WTC11 (cell line): ENCODE results near the gene TNIP2. TPM values are rescaled to one million over a fixed set of nuclear protein-coding genes. Genes with fewer than 3 reads are reported as not detected.

Experiments
- ATAC-seq: fragments of 200-7000 bp; cut with Tn5 transposase; 2 replicates; pipeline ENCODE4 v1.10.0; 2021; ENCODE audit warnings: mild to moderate bottlenecking, moderate library complexity
- CTCF ChIA-PET: fragments of 300-600 bp; sonication (Branson Sonifier 250); formaldehyde crosslinking; loops from one replicate; lab custom pipeline; 2021; ENCODE audit warnings: antibody characterized with exemption; lab: Charles Lee
- POLR2A ChIA-PET: fragments of 350-600 bp; sonication (Branson Sonifier 250); formaldehyde crosslinking; loops from one replicate; lab custom pipeline; 2021; ENCODE audit warnings: antibody characterized with exemption; lab: Charles Lee
- DNase-seq: peaks from one replicate; pipeline ENCODE4 v3.0.0; 2021; ENCODE audit warnings: low spot score
- H3K27ac Mint-ChIP-seq: 2 replicates; pipeline ENCODE4 v1.8.0; 2021; ENCODE audit warnings: mixed read lengths
- H3K27me3 Mint-ChIP-seq: 2 replicates; pipeline ENCODE4 v1.8.0; 2021; ENCODE audit warnings: low read depth, mild to moderate bottlenecking, moderate library complexity, mixed read lengths
- H3K36me3 Mint-ChIP-seq: 2 replicates; pipeline ENCODE4 v1.8.0; 2021; ENCODE audit warnings: mixed read lengths
- H3K4me1 Mint-ChIP-seq: 2 replicates; pipeline ENCODE4 v1.8.0; 2022; ENCODE audit warnings: mixed read lengths
- H3K4me3 Mint-ChIP-seq: 2 replicates; pipeline ENCODE4 v1.8.0; 2021; ENCODE audit warnings: mild to moderate bottlenecking, moderate library complexity, mixed read lengths
- H3K9me3 Mint-ChIP-seq: 2 replicates; pipeline ENCODE4 v1.8.0; 2021; ENCODE audit warnings: mixed read lengths
- ATF2 ChIP-seq: sonication (generic); formaldehyde crosslinking; IDR thresholded peaks from 2 replicates; pipeline ENCODE4 v1.8.1; 2022; ENCODE audit warnings: low read depth, missing genetic modification reagents, borderline replicate concordance
- GTF2I ChIP-seq: fragments of 250-450 bp; sonication (Bioruptor Pico); conservative IDR thresholded peaks from 2 replicates; pipeline ENCODE4 v1.4.0; 2021; ENCODE audit warnings: mild to moderate bottlenecking
- MXD4 ChIP-seq: fragments of 250-450 bp; sonication (Bioruptor Pico); IDR thresholded peaks from 2 replicates; pipeline ENCODE4 v1.8.0; 2021; ENCODE audit warnings: mild to moderate bottlenecking, moderate library complexity, borderline replicate concordance
- NFYB ChIP-seq: sonication (generic); formaldehyde crosslinking; conservative IDR thresholded peaks from 2 replicates; pipeline ENCODE4 v1.8.0; 2022; ENCODE audit warnings: low read depth, missing genetic modification reagents
- SOX15 ChIP-seq: fragments of 250-450 bp; sonication (Bioruptor Pico); IDR thresholded peaks from 2 replicates; pipeline ENCODE4 v1.9.0; 2021; ENCODE audit warnings: mild to moderate bottlenecking
- TCF7 ChIP-seq: sonication (generic); formaldehyde crosslinking; IDR thresholded peaks from 2 replicates; pipeline ENCODE4 v1.8.0; 2022; ENCODE audit warnings: mild to moderate bottlenecking, low read depth, missing genetic modification reagents, moderate library complexity
- TEAD1 ChIP-seq: sonication (generic); formaldehyde crosslinking; IDR thresholded peaks from 2 replicates; pipeline ENCODE4 v1.8.0; 2022; ENCODE audit warnings: mild to moderate bottlenecking, missing genetic modification reagents
- USF1 ChIP-seq: sonication (generic); formaldehyde crosslinking; IDR thresholded peaks from 2 replicates; pipeline ENCODE4 v1.8.0; 2022; ENCODE audit warnings: mild to moderate bottlenecking, missing genetic modification reagents
- ZNF423 ChIP-seq: fragments of 250-450 bp; sonication (Bioruptor Pico); IDR thresholded peaks from 2 replicates; pipeline ENCODE4 v2.1.2; 2022; ENCODE audit warnings: mild to moderate bottlenecking, moderate library complexity
- ZNF425 ChIP-seq: fragments of 250-450 bp; sonication (Bioruptor Pico); conservative IDR thresholded peaks from 2 replicates; pipeline ENCODE4 v1.9.0; 2021; ENCODE audit warnings: mild to moderate bottlenecking
- ZSCAN18 ChIP-seq: fragments of 250-450 bp; sonication (Bioruptor Pico); IDR thresholded peaks from 2 replicates; pipeline ENCODE4 v2.1.2; 2022; ENCODE audit warnings: mild to moderate bottlenecking, moderate library complexity
- total RNA-seq: library from RNA; stranded (reverse); gene quantifications from 3 replicates; pipeline ENCODE4 v1.2.3, GENCODE V29; 2021

TNIP2 gene
- total RNA-seq, 1 experiment from 2014 or later, result 44.4 TPM

- no peak for TF ChIP-seq USF1 (CRISPR knock-in tag)
- TF ChIP-seq ZSCAN18 (CRISPR knock-in tag), result no peak
- no peak for TF ChIP-seq ATF2 (CRISPR knock-in tag)
Observed at GRCh38 chr4:2712261-2712842, 43.8 kb downstream of the TNIP2 start (continued).

- no peak overlapping the region for H3K4me3 Mint-ChIP-seq
- no peaks in the 10 kb centered on the region for H3K4me1 Mint-ChIP-seq
- ChIA-PET CTCF (no interaction called here), POLR2A (no interaction called here)
- H3K27me3 Mint-ChIP-seq, result no peaks in the 10 kb centered on the region
- no peak overlapping the region for H3K27ac Mint-ChIP-seq
- DNase-seq (no peak), ATAC-seq (no peak)
- H3K36me3 Mint-ChIP-seq, result peaks cover 70% of the 10 kb centered on the region
- TF ChIP-seq NFYB, result no peak
- TF ChIP-seq ZNF425 (CRISPR knock-in tag), result no peak
- H3K9me3 Mint-ChIP-seq, result no peaks in the 10 kb centered on the region
Observed at GRCh38 chr4:2702770-2703169, 53.4 kb downstream of the TNIP2 start.

- no peaks in the 10 kb centered on the region for H3K27me3 Mint-ChIP-seq
- no peak overlapping the region for H3K4me3 Mint-ChIP-seq
- TF ChIP-seq TEAD1 (CRISPR knock-in tag), result no peak
- POLR2A ChIA-PET, result no interaction called here
- H3K9me3 Mint-ChIP-seq, result no peaks in the 10 kb centered on the region
- peaks cover 72% of the 10 kb centered on the region for H3K36me3 Mint-ChIP-seq
- no peaks in the 10 kb centered on the region for H3K4me1 Mint-ChIP-seq
- 0 out of 2 replicates have a peak overlapping the region, but pooled peaks have one; percentile 51 for H3K27ac Mint-ChIP-seq
- ATAC-seq (no peak), DNase-seq (no peak)
- CTCF ChIA-PET, result no interaction called here
Observed at GRCh38 chr4:2702361-2702760, 53.8 kb downstream of the TNIP2 start.

- no peak for TF ChIP-seq SOX15 (CRISPR knock-in tag)
- no peak for TF ChIP-seq GTF2I (CRISPR knock-in tag)
- TF ChIP-seq ATF2 (CRISPR knock-in tag), result no peak
- no peak for TF ChIP-seq ZNF423 (CRISPR knock-in tag)
- no peak for TF ChIP-seq MXD4 (CRISPR knock-in tag)
- TF ChIP-seq TCF7 (CRISPR knock-in tag), result no peak
- no peak for TF ChIP-seq ZSCAN18 (CRISPR knock-in tag)
- ChIA-PET POLR2A (no interaction called here), CTCF (no interaction called here)
- no peak overlapping the region for H3K4me3 Mint-ChIP-seq
- DNase-seq (no peak), ATAC-seq (no peak)
- no peaks in the 10 kb centered on the region for H3K9me3 Mint-ChIP-seq
- H3K27me3 Mint-ChIP-seq, result no peaks in the 10 kb centered on the region
- H3K4me1 Mint-ChIP-seq, result no peaks in the 10 kb centered on the region
- no peak overlapping the region for H3K27ac Mint-ChIP-seq
- peaks cover 84% of the 10 kb centered on the region for H3K36me3 Mint-ChIP-seq
Observed at GRCh38 chr4:2700031-2700430, 56.1 kb downstream of the TNIP2 start.
